Thyroid gland (tissue), 4 donors: ENCODE data around the gene MLYCD.

ENCODE experiments used
- POLR2A ChIP-seq, 2 donors: fragments of 450-650 bp; IDR thresholded peaks; one replicate each; pipeline ENCODE4 v1.6.1; 2017; ENCODE audit warnings: antibody characterized with exemption in 2 of 2, mild to moderate bottlenecking in 2 of 2, moderate library complexity in 1 of 2
- TF ChIP-seq, protein P1 (sequence below), 6 experiments: fragments of 200-600 bp in 3 of 6; fragments of 450-650 bp in 3 of 6; sonication (generic) in 3 of 6; IDR thresholded peaks; one replicate each; pipeline ENCODE4 v1.5.1; 2016 to 2019; ENCODE audit warnings: antibody characterized with exemption in 6 of 6, mild to moderate bottlenecking in 2 of 6, inconsistent platforms in 1 of 6, moderate library complexity in 1 of 6

- TF ChIP-seq, protein P1, sequence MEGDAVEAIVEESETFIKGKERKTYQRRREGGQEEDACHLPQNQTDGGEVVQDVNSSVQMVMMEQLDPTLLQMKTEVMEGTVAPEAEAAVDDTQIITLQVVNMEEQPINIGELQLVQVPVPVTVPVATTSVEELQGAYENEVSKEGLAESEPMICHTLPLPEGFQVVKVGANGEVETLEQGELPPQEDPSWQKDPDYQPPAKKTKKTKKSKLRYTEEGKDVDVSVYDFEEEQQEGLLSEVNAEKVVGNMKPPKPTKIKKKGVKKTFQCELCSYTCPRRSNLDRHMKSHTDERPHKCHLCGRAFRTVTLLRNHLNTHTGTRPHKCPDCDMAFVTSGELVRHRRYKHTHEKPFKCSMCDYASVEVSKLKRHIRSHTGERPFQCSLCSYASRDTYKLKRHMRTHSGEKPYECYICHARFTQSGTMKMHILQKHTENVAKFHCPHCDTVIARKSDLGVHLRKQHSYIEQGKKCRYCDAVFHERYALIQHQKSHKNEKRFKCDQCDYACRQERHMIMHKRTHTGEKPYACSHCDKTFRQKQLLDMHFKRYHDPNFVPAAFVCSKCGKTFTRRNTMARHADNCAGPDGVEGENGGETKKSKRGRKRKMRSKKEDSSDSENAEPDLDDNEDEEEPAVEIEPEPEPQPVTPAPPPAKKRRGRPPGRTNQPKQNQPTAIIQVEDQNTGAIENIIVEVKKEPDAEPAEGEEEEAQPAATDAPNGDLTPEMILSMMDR (IDR thresholded peaks at IDR 0.05), result no peak
- TF ChIP-seq POLR2A (IDR thresholded peaks at IDR 0.05), result no peak
These were observed 32.6 kb downstream of the MLYCD start for GRCh38 chr16:83931556-83931955.
